Astrocyte of the spinal cord (primary cell): ENCODE results near the gene DSCAML1.

Experiments
- DNase-seq: peaks from one replicate; pipeline ENCODE4 v3.0.0; 2011; ENCODE audit warnings: low read depth, low spot score
- H3K4me3 ChIP-seq: 2 replicates; pipeline ENCODE4 v1.5.1; 2011; ENCODE audit warnings: low read depth, mild to moderate bottlenecking, low read length, moderate library complexity
- CTCF ChIP-seq: IDR thresholded peaks from 2 replicates; pipeline ENCODE4 v1.5.1; 2012; ENCODE audit warnings: low read depth, mild to moderate bottlenecking, low read length, inconsistent platforms
- in situ Hi-C: cut with HindIII; loops from 2 replicates; pipeline ENCODE4 v1.10.0; 2017; ENCODE audit warnings: low sequenced_read_pairs

Gene DSCAML1

GRCh38 chr11:117730208-117730800 is 66.7 kb downstream of the DSCAML1 start:
- in situ Hi-C loops: no loop called here
- no peak for DNase-seq
- H3K4me3 ChIP-seq: no peak overlapping the region
- TF ChIP-seq CTCF: no peak

DNA sequence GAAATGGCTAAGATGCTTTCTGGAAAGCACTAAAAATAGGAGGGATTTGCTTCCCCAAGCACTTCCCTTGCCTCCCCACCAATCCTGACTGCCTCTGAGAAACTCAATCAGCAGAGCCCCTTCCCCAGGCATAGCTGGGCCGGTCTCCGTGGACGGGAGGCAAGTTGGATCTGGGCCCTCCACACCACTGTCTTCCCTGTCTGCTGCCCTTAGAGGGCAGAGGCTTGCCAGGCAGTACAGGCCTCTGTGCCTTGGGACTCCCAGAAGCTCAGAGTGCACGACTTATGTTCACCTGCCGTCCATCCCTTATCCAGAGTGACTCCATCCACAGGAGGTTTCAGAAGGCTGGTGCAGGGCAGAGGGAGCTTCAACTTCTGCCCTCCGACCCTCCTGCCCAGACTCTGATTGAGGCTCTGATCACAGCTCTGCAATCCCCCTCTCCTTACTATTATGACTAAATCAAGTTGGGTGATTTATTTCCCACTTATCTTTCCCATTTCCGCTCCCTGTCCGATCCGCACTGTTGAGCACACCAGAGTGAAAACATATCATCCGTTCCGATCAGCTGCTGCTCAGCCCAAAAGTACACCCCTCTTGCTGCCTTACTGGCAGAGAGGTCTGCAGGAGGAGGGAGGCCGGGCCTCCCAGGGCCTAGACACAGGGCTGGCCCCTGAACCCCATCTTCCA is 71.8 kb downstream of the DSCAML1 start:
- TF ChIP-seq CTCF: no peak
- DNase-seq: no peak
- no peak overlapping the region for H3K4me3 ChIP-seq
- in situ Hi-C loops: no loop called here

GRCh38 chr11:117724621-117725020 is 72.4 kb downstream of the DSCAML1 start:
- no peak overlapping the region for H3K4me3 ChIP-seq
- no peak for DNase-seq
- in situ Hi-C loops: no loop called here
- no peak for TF ChIP-seq CTCF

GRCh38 chr11:117724104-117724503 is 72.9 kb downstream of the DSCAML1 start:
- TF ChIP-seq CTCF: no peak
- in situ Hi-C loops: no loop called here
- no peak for DNase-seq
- H3K4me3 ChIP-seq: no peak overlapping the region

DNA sequence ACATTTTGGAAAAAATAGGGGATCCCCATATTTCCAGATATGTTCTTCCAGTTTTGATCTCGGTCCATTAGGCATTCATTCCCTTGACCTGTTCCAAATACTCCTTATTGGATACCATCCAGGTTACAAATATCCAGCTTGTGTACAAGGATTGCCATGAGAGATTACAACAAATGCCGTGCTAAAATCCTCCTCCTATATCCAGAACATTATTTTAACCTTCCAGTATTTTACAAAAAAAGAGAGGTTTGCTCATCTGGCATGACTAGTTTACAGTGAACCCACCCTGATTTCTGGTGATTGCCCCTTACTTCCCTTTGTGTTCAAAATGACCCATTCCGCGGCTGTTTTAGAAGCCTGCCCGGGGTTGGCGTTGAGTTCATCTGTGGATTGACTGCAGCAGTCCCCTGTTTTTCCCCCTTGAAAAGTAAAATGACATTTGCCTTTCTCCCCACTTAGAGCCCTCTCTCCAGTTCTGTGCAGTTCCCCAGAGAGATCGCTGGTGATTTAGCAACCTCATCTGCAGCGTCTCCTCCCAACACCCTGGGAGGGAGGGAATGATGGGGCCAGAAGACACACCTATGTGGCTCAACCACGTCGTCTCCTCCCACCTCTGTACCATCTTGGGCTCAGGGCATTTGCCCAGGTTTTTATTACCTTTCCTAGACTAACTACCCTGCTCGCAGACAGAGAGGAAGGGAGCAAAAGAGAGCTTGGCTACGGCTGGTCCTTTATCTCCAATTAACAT is 73.6 kb downstream of the DSCAML1 start:
- in situ Hi-C loops: no loop called here
- TF ChIP-seq CTCF: no peak

DNA sequence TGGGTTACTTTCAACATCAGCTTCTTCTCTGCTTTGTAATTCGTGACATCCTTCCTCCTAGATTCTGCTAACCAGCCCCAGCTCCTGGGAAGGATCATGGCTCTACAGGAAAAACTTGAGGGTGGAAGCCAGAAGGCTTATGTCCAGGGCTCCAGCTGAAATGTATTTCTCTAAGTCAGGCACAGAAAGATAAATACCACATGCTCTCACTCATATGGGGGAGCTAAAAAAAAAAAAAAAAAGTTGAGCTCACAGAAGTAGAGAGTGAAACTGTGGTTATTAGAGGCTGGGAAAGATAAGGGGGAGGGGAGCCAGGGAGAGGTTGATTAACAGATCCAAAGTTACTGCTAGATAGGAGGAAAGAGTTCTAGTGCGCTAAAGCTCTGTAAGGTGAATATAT is 74.9 kb downstream of the DSCAML1 start:
- no peak overlapping the region for H3K4me3 ChIP-seq
- in situ Hi-C loops: no loop called here
- TF ChIP-seq CTCF: no peak
- no peak for DNase-seq

More for the DNA sequence above, 73.6 kb downstream of the DSCAML1 start:
- no peak for DNase-seq
- no peak overlapping the region for H3K4me3 ChIP-seq
